Measurements from ENCODE around the gene OR51B4. TPM values are rescaled to one million over a fixed set of nuclear protein-coding genes. Genes with fewer than 3 reads are reported as not detected.

Gene OR51B4
- total RNA-seq, 1 donor from 2014 or later = not detected

- no peak overlapping the region for H3K4me3 ChIP-seq
- Mint-ChIP-seq H3K27me3 (ENCODE audit: insufficient read depth, low read depth) (no peaks in the 10 kb centered on the region), H3K27ac (no peak overlapping the region), H3K9me3 (no peaks in the 10 kb centered on the region), H3K4me1 (no peaks in the 10 kb centered on the region), H3K36me3 (no peaks in the 10 kb centered on the region), H3K4me3 (no peak overlapping the region)
- H3K9ac ChIP-seq = no peak overlapping the region
- H3K27ac ChIP-seq = no peak overlapping the region
- H4K20me1 ChIP-seq (ENCODE audit: low read depth) = no peaks in the 10 kb centered on the region
- H3K36me3 ChIP-seq = no peaks in the 10 kb centered on the region
- DNase-seq (ENCODE audit: low spot score) = no peak
- no peaks in the 10 kb centered on the region for H3K27me3 ChIP-seq
- no peaks in the 10 kb centered on the region for H3K9me3 ChIP-seq (ENCODE audit: low read depth)
- H3K4me1 ChIP-seq = no peaks in the 10 kb centered on the region
- no peaks in the 10 kb centered on the region for H3K79me2 ChIP-seq (ENCODE audit: low read depth)
- TF ChIP-seq CTCF (IDR thresholded peaks at IDR 0.05) (no peak), EZH2 (IDR thresholded peaks at IDR 0.05) (no peak), EZH2phosphoT487 (IDR thresholded peaks at IDR 0.05) (no peak)
- H3F3A ChIP-seq (ENCODE audit: low read depth) = no peaks in the 10 kb centered on the region
- no peak overlapping the region for H2AFZ ChIP-seq (replicated peaks)
- no peak overlapping the region for H3K4me2 ChIP-seq
Observed at GRCh38 chr11:5307256-5308019, 5.7 kb upstream of the OR51B4 start.

GRCh38 chr11:5304046-5304445 is 2.3 kb upstream of the OR51B4 start:
- no peak overlapping the region for H3K27ac Mint-ChIP-seq
- no peaks in the 10 kb centered on the region for H3K36me3 ChIP-seq
- H3K36me3 Mint-ChIP-seq = no peaks in the 10 kb centered on the region

GRCh38 chr11:5303626-5304025 is 1.9 kb upstream of the OR51B4 start:
- Histone ChIP-seq H3K27me3 (no peaks in the 10 kb centered on the region), H3K79me2 (ENCODE audit: low read depth) (no peaks in the 10 kb centered on the region), H3K36me3 (no peaks in the 10 kb centered on the region), H3K27ac (no peak overlapping the region), H3K4me1 (no peaks in the 10 kb centered on the region), H3F3A (ENCODE audit: low read depth) (no peaks in the 10 kb centered on the region), H3K4me3 (no peak overlapping the region), H3K4me2 (no peak overlapping the region), H2AFZ (replicated peaks) (no peak overlapping the region), H3K9me3 (ENCODE audit: low read depth) (no peaks in the 10 kb centered on the region), H3K9ac (no peak overlapping the region), H4K20me1 (ENCODE audit: low read depth) (no peaks in the 10 kb centered on the region)
- Mint-ChIP-seq H3K27ac (no peak overlapping the region), H3K4me1 (no peaks in the 10 kb centered on the region), H3K36me3 (no peaks in the 10 kb centered on the region), H3K27me3 (ENCODE audit: insufficient read depth, low read depth) (no peaks in the 10 kb centered on the region), H3K9me3 (no peaks in the 10 kb centered on the region), H3K4me3 (no peak overlapping the region)
- TF ChIP-seq CTCF (IDR thresholded peaks at IDR 0.05) (no peak), EZH2 (IDR thresholded peaks at IDR 0.05) (no peak), EZH2phosphoT487 (IDR thresholded peaks at IDR 0.05) (no peak)
- no peak for DNase-seq (ENCODE audit: low spot score)

More at GRCh38 chr11:5304046-5304445, 2.3 kb upstream of the OR51B4 start:
- Histone ChIP-seq H3K27me3 (no peaks in the 10 kb centered on the region), H2AFZ (replicated peaks) (no peak overlapping the region), H3K79me2 (ENCODE audit: low read depth) (no peaks in the 10 kb centered on the region), H4K20me1 (ENCODE audit: low read depth) (no peaks in the 10 kb centered on the region), H3K4me1 (no peaks in the 10 kb centered on the region), H3K27ac (no peak overlapping the region), H3K9ac (no peak overlapping the region), H3K9me3 (ENCODE audit: low read depth) (no peaks in the 10 kb centered on the region), H3K4me3 (no peak overlapping the region), H3F3A (ENCODE audit: low read depth) (no peaks in the 10 kb centered on the region), H3K4me2 (no peak overlapping the region)
- H3K9me3 Mint-ChIP-seq = no peaks in the 10 kb centered on the region
- H3K4me3 Mint-ChIP-seq = no peak overlapping the region
- no peak for TF ChIP-seq EZH2phosphoT487 (IDR thresholded peaks at IDR 0.05)
- TF ChIP-seq CTCF (IDR thresholded peaks at IDR 0.05) = no peak
- TF ChIP-seq EZH2 (IDR thresholded peaks at IDR 0.05) = no peak
- H3K4me1 Mint-ChIP-seq = no peaks in the 10 kb centered on the region
- no peaks in the 10 kb centered on the region for H3K27me3 Mint-ChIP-seq (ENCODE audit: insufficient read depth, low read depth)
- no peak for DNase-seq (ENCODE audit: low spot score)
